ENCODE results near the gene TBATA.

Gene TBATA

GRCh38 chr10:70761031-70761601 lies 24.1 kb downstream of the TBATA start:
- DNase-seq: no peak

- DNase-seq: no peak
Observed at GRCh38 chr10:70760271-70760787, 24.8 kb downstream of the TBATA start.

GRCh38 chr10:70759781-70760180 lies 25.4 kb downstream of the TBATA start:
- DNase-seq: no peak

GRCh38 chr10:70758757-70759514 lies 26.2 kb downstream of the TBATA start:
- peak in 1 of 2 experiments; percentile 54 for DNase-seq

- no peak for DNase-seq
Observed at GRCh38 chr10:70757856-70758255, 27.3 kb downstream of the TBATA start.

GRCh38 chr10:70756700-70757360 lies 28.3 kb downstream of the TBATA start:
- no peak for DNase-seq

- DNase-seq: no peak
Observed at GRCh38 chr10:70753841-70754621, 31.1 kb downstream of the TBATA start.

GRCh38 chr10:70753026-70753663 lies 32.0 kb downstream of the TBATA start:
- DNase-seq: no peak

GRCh38 chr10:70752571-70752970 lies 32.6 kb downstream of the TBATA start:
- DNase-seq: no peak

GRCh38 chr10:70751991-70752390 lies 33.2 kb downstream of the TBATA start:
- no peak for DNase-seq

- no peak for DNase-seq
Observed at GRCh38 chr10:70751356-70751755, 33.8 kb downstream of the TBATA start.

GRCh38 chr10:70750156-70750703 lies 34.9 kb downstream of the TBATA start:
- DNase-seq: no peak

GRCh38 chr10:70749756-70750155 lies 35.4 kb downstream of the TBATA start:
- no peak for DNase-seq

GRCh38 chr10:70748801-70749573 lies 36.2 kb downstream of the TBATA start:
- no peak for DNase-seq

GRCh38 chr10:70748305-70748704 lies 36.9 kb downstream of the TBATA start:
- no peak for DNase-seq

- DNase-seq: no peak
Observed at GRCh38 chr10:70747192-70747965, 37.8 kb downstream of the TBATA start.

- no peak for DNase-seq
Observed at GRCh38 chr10:70745555-70745954, 39.6 kb downstream of the TBATA start.

- no peak for DNase-seq
Observed at GRCh38 chr10:70744617-70745143, 40.5 kb downstream of the TBATA start.

GRCh38 chr10:70743879-70744278 lies 41.3 kb downstream of the TBATA start:
- no peak for DNase-seq

GRCh38 chr10:70743430-70743788 lies 41.8 kb downstream of the TBATA start:
- DNase-seq: no peak
